Subcutaneous abdominal adipose tissue (tissue), 5 donors: ENCODE measurements around the gene ARHGEF10L.

ENCODE experiments used
- H3K27ac ChIP-seq: one replicate; pipeline ENCODE4 v1.7.0; 2013; ENCODE audit warnings: low read depth, mild to moderate bottlenecking, inconsistent platforms, low read length, moderate library complexity
- H3K27me3 ChIP-seq, 5 donors: one replicate each; pipeline ENCODE4 v1.7.0; 2013; ENCODE audit warnings: low read length in 5 of 5, inconsistent platforms in 1 of 5; ENCODE audit not compliant: control insufficient read depth in 5 of 5, insufficient read depth in 4 of 5
- H3K36me3 ChIP-seq, 5 donors: one replicate each; pipeline ENCODE4 v1.7.0; 2013; ENCODE audit warnings: low read length in 5 of 5; ENCODE audit not compliant: control insufficient read depth in 5 of 5, insufficient read depth in 5 of 5
- H3K4me1 ChIP-seq, 5 donors: one replicate each; pipeline ENCODE4 v1.7.0; 2013; ENCODE audit warnings: low read length in 5 of 5, mild to moderate bottlenecking in 3 of 5, moderate library complexity in 1 of 5; ENCODE audit not compliant: control insufficient read depth in 5 of 5, insufficient read depth in 5 of 5
- H3K4me3 ChIP-seq, 5 donors: one replicate each; pipeline ENCODE4 v1.7.0; 2013; ENCODE audit warnings: low read length in 5 of 5, low read depth in 1 of 5
- H3K9ac ChIP-seq, 5 donors: one replicate each; pipeline ENCODE4 v1.7.0; 2013; ENCODE audit warnings: low read length in 5 of 5, mild to moderate bottlenecking in 4 of 5, moderate library complexity in 3 of 5
- H3K9me3 ChIP-seq, 5 donors: one replicate each; pipeline ENCODE4 v1.7.0; 2013; ENCODE audit warnings: low read length in 5 of 5; ENCODE audit not compliant: control insufficient read depth in 5 of 5
- donor health status: healthy.
- donor health status: healthy.
- donor health status: healthy.
- donor health status: healthy.
- donor health status: healthy.

The ARHGEF10L gene

DNA sequence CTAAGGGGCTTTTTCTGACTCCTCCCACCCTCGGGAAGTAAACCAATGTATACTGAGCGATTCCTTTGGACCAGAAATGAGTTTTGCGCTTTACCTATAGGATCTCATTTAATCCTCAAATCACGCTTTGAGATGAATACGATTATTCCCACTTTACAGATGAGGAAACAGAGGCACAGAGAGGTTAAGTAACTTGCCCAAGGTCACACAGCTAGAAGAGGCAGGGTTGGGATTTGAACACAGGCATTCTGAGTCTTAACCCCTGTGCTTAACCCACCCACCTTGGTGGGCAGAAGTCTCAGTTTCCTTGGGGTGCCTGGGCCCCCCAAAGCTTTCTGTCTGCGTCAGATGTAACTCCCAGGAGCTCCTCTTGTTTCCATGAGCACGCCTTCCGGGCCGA is 129.8 kb downstream of the ARHGEF10L start:
- H3K4me1 ChIP-seq: peaks cover 0 to 7% (median 0%) of the 10 kb centered on the region in 5 donors
- no peak overlapping the region for H3K9ac ChIP-seq
- H3K9me3 ChIP-seq: no peaks in the 10 kb centered on the region
- peaks cover 0 to 76% (median 47%) of the 10 kb centered on the region in 5 donors for H3K36me3 ChIP-seq
- H3K27me3 ChIP-seq: no peaks in the 10 kb centered on the region
- no peak overlapping the region for H3K27ac ChIP-seq
- no peak overlapping the region for H3K4me3 ChIP-seq

DNA sequence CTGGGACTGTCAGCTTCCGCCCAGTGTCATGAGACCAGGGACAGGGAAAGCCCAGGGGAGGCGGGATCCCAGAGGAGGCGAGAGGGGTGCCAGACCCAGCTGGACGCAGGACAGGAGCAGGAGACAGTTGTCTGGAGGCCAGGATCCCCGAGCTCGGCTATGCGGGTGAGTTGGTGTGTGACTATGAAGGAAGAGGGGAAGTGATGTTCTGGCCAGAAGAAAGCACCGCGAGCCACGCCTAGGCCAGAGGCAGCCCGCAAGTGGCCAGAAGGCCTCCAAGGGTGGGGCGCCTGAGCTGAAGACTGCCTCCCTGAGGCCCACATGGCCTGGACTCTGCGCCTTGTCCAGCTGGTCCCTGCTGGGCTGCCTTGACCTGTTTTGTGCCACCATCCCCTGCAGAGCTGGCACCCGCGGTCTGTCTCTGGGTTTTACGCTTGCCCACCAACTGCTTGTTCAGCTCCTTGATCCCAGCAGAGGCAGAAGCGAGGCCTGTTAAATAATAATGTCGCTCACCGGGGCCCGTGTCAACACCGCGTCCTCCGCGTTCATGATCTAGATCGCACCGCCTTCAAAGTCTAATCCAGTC is 130.5 kb downstream of the ARHGEF10L start:
- no peak overlapping the region for H3K4me3 ChIP-seq
- no peak overlapping the region for H3K9ac ChIP-seq
- no peaks in the 10 kb centered on the region for H3K9me3 ChIP-seq
- H3K4me1 ChIP-seq: peaks cover 0 to 7% (median 0%) of the 10 kb centered on the region in 5 donors
- peaks cover 0 to 70% (median 42%) of the 10 kb centered on the region in 5 donors for H3K36me3 ChIP-seq
- H3K27ac ChIP-seq: no peak overlapping the region
- H3K27me3 ChIP-seq: no peaks in the 10 kb centered on the region

DNA sequence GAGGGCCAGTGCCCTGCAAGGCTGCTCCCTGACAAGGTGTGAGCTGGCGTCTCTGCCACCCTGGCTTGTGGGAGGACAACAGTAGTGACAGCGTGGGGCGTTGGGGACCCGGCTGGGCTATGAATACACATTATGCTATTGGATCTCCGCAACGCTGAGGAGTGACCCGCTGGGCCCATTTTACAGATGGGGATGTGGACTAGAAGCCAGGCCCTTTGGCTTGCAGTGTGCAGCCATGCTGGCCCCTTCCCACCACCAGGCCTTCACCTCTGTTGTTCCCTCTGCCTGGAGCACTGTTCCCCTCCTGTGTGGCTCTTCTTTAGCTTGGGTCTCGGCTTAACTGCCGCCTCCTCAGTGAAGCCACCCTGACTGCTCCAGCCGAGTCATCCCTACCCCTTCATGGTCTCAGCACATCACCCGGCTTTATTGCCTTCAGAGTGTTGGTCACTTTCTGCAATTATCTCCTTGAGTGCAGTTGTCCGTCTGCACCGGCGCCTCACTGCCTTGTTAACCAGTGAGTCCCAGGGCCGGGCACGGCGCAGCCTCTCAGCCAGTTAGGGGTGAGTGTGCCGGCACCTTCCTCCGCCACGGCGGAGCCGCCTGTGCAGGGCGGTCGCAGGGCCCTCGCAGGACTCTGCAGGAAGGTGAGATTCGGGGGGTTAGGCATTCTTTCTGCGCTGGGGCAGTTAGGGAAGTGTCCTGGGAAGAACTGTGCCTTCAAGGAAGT is 131.3 kb downstream of the ARHGEF10L start:
- H3K27ac ChIP-seq: no peak overlapping the region
- no peak overlapping the region for H3K4me3 ChIP-seq
- H3K36me3 ChIP-seq: peaks cover 0 to 69% (median 37%) of the 10 kb centered on the region in 5 donors
- H3K9ac ChIP-seq: no peak overlapping the region
- H3K9me3 ChIP-seq: no peaks in the 10 kb centered on the region
- no peaks in the 10 kb centered on the region for H3K27me3 ChIP-seq
- peaks cover 0 to 7% (median 0%) of the 10 kb centered on the region in 5 donors for H3K4me1 ChIP-seq

GRCh38 chr1:17671314-17671705 is 131.8 kb downstream of the ARHGEF10L start:
- Histone ChIP-seq H3K9me3 (no peaks in the 10 kb centered on the region), H3K27ac (no peak overlapping the region), H3K36me3 (peaks cover 0 to 63% (median 33%) of the 10 kb centered on the region in 5 donors), H3K27me3 (no peaks in the 10 kb centered on the region), H3K4me3 (no peak overlapping the region), H3K9ac (no peak overlapping the region), H3K4me1 (peaks cover 0 to 7% (median 0%) of the 10 kb centered on the region in 5 donors)

DNA sequence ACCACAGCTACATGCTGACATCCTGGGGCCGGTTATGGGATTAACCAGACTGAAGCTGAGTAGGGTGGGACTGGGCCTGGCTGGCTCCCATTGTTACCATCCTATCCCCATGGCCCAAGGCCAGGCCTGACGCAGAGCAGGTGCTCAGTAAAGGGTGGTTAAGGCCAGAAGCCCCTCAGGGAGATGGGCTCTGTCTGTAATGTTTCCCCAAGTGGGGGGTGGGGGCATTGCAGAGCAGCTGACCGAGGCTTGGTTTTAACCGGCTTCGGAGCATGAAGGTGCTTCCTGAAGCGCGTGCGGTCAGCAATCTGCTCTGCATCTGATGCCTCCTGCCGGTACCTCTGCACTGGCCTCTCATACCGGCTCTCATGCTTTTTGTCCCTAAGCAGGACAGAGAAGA is 132.2 kb downstream of the ARHGEF10L start:
- no peak overlapping the region for H3K27ac ChIP-seq
- H3K27me3 ChIP-seq: no peaks in the 10 kb centered on the region
- peaks cover 0 to 7% (median 0%) of the 10 kb centered on the region in 5 donors for H3K4me1 ChIP-seq
- H3K4me3 ChIP-seq: no peak overlapping the region
- H3K9me3 ChIP-seq: no peaks in the 10 kb centered on the region
- H3K36me3 ChIP-seq: peaks cover 0 to 64% (median 33%) of the 10 kb centered on the region in 5 donors
- no peak overlapping the region for H3K9ac ChIP-seq

- H3K4me1 ChIP-seq: peaks cover 0 to 7% (median 0%) of the 10 kb centered on the region in 5 donors
Observed at GRCh38 chr1:17672226-17672625, 132.7 kb downstream of the ARHGEF10L start.

GRCh38 chr1:17673329-17674072 is 134.0 kb downstream of the ARHGEF10L start:
- H3K4me3 ChIP-seq: no peak overlapping the region
- peaks cover 0 to 60% (median 30%) of the 10 kb centered on the region in 5 donors for H3K36me3 ChIP-seq
- H3K27me3 ChIP-seq: no peaks in the 10 kb centered on the region
- no peaks in the 10 kb centered on the region for H3K9me3 ChIP-seq
- no peak overlapping the region for H3K27ac ChIP-seq
- no peak overlapping the region for H3K9ac ChIP-seq
- H3K4me1 ChIP-seq: peaks cover 0 to 7% (median 0%) of the 10 kb centered on the region in 5 donors

More at GRCh38 chr1:17672226-17672625, 132.7 kb downstream of the ARHGEF10L start:
- H3K9me3 ChIP-seq: no peaks in the 10 kb centered on the region
- H3K36me3 ChIP-seq: peaks cover 0 to 64% (median 35%) of the 10 kb centered on the region in 5 donors
- no peaks in the 10 kb centered on the region for H3K27me3 ChIP-seq
- H3K27ac ChIP-seq: no peak overlapping the region
- no peak overlapping the region for H3K9ac ChIP-seq
- H3K4me3 ChIP-seq: no peak overlapping the region

- Histone ChIP-seq H3K27me3 (no peaks in the 10 kb centered on the region), H3K9me3 (no peaks in the 10 kb centered on the region), H3K4me3 (no peak overlapping the region), H3K36me3 (peaks cover 0 to 59% (median 21%) of the 10 kb centered on the region in 5 donors), H3K4me1 (peaks cover 0 to 7% (median 0%) of the 10 kb centered on the region in 5 donors), H3K27ac (no peak overlapping the region), H3K9ac (no peak overlapping the region)
Observed at GRCh38 chr1:17674726-17675500, 135.4 kb downstream of the ARHGEF10L start.

DNA sequence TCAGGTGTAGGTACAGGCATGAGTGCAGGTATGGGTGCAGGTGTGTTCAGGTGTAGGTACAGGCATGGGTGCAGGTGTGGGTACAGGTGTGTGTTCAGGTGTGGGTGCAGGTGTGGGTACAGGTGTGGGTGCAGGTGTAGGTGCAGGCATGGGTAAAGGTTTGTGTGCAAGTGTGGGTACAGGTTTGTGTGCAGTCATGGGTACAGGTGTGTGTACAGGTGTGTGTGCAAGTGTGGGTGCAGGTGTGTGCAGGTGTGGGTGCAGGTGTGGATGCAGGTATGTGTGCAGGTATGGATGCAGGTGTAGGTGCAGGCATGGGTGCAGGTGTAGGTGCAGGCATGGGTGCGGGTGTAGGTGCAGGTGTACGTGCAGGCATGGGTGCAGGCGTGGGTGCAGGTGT is 136.2 kb downstream of the ARHGEF10L start:
- H3K9me3 ChIP-seq: no peaks in the 10 kb centered on the region
- no peaks in the 10 kb centered on the region for H3K27me3 ChIP-seq
- no peak overlapping the region for H3K4me3 ChIP-seq
- H3K36me3 ChIP-seq: peaks cover 0 to 58% (median 17%) of the 10 kb centered on the region in 5 donors
- H3K9ac ChIP-seq: no peak overlapping the region
- peaks cover 0 to 7% (median 0%) of the 10 kb centered on the region in 5 donors for H3K4me1 ChIP-seq
- H3K27ac ChIP-seq: no peak overlapping the region
